ENCODE results near the gene ERAL1.
A peak's percentile ranks its signal among the peaks of the same experiment; 100 is the strongest.
"Not testable (repeated sequence)": the region's sequence is repeated elsewhere in the genome, so short reads cannot be mapped to it uniquely, and the experiment has no call there.

The ERAL1 gene

GRCh38 chr17:28901866-28902818 is 47.3 kb downstream of the ERAL1 start:
- DNase-seq, result no peak

GRCh38 chr17:28902819-28903545 is 48.2 kb downstream of the ERAL1 start, which contains the start of gene DHRS13:
DHRS13 (minus strand) TSS chr17:28903079; CDS start chr17:28902944, 135 bp downstream.
- peak; percentile 42 for DNase-seq

- DNase-seq, result not testable (repeated sequence)
Observed at GRCh38 chr17:28903546-28903841, 48.7 kb downstream of the ERAL1 start.

GRCh38 chr17:28904800-28905199 is 50.0 kb downstream of the ERAL1 start:
- no peak for DNase-seq

- DNase-seq, result no peak
Observed at GRCh38 chr17:28906276-28906675, 51.5 kb downstream of the ERAL1 start.

- no peak for DNase-seq
Observed at GRCh38 chr17:28906706-28907438, 52.1 kb downstream of the ERAL1 start.

- no peak for DNase-seq
Observed at GRCh38 chr17:28907709-28908475, 53.1 kb downstream of the ERAL1 start.

- DNase-seq, result no peak
Observed at GRCh38 chr17:28908640-28909167, 53.9 kb downstream of the ERAL1 start.

- no peak for DNase-seq
Observed at GRCh38 chr17:28910534-28910933, 55.7 kb downstream of the ERAL1 start.
